Stimulated activated naive CD8-positive, alpha-beta T cell treated with anti-CD3 and anti-CD28 coated beads, Interleukin-15, Interleukin-2, amounts not matched to agents 100 U/mL and 50 U/mL, for 24 hours (primary cell): ENCODE measurements around the gene TMOD1.
"Not testable (repeated sequence)": the region's sequence is repeated elsewhere in the genome, so short reads cannot be mapped to it uniquely, and the experiment has no call there.

ENCODE experiments used
- ATAC-seq: fragments of 150-1000 bp; cut with Tn5 transposase; one replicate; pipeline ENCODE4 v1.10.0; 2021
- DNase-seq: peaks from one replicate; pipeline ENCODE4 v3.0.0; 2021

The TMOD1 gene

DNA sequence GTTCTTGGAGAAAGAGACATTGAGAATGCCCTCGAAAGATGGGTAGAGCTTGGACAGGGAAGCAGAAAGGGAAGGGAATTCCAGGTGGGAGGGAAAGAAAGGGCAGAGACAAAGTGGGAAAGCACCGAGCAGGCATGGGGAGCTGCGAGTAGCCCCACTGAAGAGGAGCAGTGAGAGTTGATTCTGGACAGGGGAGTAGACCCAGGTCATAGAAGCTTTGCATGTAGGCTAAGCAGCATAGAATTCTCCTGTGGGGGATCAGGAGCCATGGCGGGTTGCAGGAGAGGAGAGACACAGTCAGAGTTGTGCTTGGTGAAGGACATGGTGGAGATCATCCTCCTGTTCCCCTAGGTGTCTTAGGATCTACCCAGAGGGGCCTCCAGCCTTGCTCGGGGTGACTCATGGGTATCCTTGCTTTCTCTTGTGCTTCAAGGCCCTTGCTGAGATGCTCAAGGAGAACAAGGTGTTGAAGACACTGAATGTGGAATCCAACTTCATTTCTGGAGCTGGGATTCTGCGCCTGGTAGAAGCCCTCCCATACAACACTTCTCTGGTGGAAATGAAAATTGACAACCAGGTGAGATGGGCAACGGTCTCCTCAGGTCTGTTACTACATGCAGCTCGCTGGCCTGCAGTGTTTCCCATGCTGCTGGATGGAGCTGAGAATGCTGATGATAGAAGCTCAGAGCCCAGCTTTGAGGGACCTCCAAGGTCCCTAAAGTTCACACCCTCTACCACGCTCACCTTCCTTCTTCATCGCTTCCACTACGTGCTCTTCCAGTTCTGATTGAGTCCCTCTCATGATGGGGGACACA lies 67.2 kb downstream of the TMOD1 start:
- no peak for DNase-seq

DNA sequence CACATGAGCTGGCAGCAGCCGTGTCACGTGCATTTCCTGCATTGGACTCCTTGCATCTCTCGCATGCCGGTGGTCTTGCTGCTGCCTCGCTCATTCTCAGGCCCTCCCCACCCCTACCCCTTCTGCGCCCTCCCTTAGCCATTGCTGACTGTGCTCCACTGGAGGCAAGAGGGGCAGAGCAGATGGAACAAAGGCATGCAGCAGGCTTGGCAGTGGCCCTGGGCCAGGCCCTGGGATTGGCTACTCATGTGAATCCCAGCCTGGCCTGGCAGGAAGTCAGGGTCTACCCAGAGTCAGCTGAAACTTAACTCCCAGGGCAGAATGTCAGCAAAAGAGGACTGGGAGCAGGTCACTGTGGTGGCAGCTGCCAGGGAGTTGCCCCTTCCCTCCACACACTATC lies 69.4 kb downstream of the TMOD1 start:
- DNase-seq (no peak), ATAC-seq (no peak)

More for the DNA sequence above, 67.2 kb downstream of the TMOD1 start:
- no peak for ATAC-seq

DNA sequence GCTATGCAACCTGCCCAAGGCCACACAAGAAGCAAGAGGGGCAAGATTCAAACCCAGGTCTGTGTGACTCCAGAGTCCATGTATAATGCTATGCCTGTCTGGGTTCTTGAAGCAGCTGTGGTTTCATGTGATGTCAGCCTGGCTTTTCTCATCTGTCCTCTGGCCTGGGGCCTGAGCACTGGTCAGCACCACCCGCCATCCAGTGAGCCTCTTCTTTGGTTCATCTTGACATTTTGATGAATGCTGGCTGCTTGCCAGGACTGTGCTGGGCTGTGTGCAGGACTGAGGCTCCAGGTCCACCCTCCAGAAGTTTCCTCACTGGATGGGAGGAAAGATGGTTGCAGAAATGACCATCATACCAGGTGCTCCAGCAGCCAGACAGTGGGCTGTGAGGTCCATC lies 70.2 kb downstream of the TMOD1 start:
- no peak for ATAC-seq
- DNase-seq = no peak

DNA sequence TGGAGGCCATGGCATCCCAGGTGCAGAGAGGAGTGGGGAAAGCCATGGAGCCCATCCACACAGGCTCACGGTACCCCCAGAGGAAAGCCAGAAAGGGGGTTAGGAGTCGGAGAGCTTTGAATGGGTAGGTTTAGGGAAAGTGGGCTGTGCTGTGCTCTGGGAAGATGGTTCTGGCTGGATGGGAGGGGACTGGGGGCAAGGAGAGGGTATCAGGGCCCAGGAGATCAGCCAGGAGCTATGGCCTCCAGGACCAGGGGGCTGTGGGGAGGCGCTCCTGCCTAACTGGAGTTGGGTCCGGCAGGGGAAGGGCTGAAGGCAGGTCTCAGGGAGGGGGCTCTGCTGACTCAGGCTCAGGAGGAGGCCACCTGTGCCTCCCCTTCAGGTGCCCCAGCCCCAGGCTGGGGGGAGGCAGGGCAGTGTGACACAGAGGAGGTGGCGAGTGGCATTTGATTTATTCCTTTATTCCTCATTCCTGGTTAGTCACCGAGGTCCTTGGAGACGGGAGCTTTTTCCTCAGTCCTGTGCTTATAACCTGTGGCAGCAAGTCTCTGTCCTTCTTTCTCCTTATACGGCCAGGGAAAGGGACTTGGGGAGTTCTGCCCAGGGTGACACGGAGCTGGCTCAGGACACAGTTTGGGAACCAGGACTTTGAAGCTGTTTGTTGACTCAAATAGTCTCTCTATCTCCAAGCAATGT lies 70.9 kb downstream of the TMOD1 start:
- no peak for DNase-seq
- no peak for ATAC-seq

DNA sequence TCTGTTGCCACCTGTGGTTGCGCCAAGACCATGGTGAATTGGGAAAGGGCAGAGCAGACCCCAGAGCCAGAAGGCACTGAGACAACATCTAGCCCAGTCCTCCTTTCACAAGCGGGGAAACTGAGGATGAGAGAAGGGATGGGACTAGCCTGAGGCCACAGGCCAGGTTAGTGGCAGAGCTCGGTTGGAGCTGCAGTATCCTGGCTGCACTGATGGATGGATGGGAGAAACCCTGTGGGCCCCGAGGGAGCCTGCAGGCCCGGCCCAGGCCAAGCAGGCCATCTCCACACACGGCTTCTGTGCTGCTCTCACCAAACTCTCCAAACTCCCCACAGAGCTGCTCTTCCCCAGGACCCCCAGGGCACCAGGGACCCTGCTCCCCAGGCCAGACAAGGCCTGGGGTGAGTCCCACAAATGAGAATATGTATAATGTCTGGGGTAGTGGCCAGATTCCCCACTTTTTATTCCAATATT lies 71.5 kb downstream of the TMOD1 start:
- ATAC-seq (no peak), DNase-seq (no peak)

DNA sequence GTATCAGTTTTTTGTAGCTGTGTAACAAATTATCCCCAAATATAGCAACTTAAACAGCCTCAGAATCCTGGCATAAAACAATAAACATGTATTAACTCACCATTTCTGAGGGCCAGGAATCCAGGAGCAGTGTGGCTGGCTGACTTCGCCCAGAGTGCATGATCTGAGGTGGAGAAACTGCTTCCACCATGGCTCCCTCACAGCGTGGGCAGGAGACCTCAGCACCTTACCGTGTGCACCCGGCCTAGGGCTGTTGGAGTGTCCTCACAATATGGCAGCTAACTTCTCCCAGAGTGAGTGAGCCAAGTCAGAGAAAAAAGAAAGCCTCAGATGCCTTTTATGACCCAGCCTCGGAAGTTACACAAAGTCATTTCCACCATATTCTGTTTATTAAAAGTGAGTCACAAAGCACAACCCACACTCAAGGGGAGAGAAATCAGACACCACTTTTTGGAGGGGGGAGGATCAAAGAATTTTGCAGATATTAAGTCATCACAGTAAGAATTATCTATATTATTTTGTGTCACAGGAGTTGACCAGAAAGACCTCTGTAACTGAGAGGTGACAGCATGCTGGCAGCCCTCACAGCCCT lies 72.1 kb downstream of the TMOD1 start:
- no peak for ATAC-seq
- DNase-seq = no peak

DNA sequence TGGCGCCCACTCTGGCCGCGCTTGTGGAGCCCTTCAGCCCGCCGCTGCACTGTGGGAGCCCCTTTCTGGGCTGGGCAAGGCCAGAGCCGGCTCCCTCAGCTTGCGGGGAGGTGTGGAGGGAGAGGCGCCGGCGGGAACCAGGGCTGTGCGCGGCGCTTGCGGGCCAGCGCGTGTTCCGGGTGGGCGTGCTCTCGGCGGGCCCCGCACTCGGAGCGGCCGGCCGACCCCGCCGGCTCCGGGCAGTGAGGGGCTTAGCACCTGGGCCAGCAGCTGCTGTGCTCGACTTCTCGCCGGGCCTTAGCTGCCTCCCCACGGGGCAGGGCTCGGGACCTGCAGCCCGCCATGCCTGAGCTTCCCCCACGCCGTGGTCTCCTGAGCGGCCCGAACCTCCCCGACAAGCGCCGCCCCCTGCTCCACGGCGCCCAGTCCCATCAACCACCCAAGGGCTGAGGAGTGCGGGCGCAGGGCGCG lies 72.7 kb downstream of the TMOD1 start:
- not testable (repeated sequence) for ATAC-seq, DNase-seq

DNA sequence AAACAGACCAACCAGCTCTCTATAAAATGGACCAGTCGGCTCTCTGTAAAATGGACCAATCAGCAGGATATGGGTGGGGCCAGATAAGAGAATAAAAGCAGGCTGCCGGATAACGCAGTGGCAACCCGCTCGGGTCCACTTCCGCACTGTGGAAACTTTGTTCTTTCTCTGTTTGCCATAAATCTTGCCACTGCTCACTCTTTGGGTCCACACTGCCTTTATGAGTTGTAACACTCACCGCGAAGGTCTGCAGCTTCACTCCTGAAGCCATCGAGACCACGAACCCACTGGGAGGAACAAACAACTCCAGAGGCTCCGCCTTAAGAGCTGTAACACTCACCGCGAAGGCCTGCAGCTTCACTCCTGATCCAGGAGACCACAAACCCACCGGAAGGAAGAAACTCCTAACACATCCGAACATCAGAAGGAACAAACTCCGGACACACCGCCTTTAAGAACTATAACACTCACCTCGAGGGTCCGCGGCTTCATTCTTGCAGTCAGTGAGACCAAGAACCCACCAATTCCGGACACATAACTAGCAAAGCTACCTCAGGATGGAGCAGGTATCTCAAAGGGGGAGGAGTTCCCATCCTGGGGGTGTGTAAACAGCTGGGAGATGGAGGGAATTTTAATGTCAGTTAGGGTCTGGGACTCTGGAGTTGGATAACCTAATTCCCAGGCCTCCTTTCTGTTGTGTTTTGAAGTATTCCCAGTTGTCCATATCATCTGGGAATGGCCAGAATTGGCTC lies 73.6 kb downstream of the TMOD1 start:
- ATAC-seq (peak; percentile 42), DNase-seq (peak; percentile 29)

DNA sequence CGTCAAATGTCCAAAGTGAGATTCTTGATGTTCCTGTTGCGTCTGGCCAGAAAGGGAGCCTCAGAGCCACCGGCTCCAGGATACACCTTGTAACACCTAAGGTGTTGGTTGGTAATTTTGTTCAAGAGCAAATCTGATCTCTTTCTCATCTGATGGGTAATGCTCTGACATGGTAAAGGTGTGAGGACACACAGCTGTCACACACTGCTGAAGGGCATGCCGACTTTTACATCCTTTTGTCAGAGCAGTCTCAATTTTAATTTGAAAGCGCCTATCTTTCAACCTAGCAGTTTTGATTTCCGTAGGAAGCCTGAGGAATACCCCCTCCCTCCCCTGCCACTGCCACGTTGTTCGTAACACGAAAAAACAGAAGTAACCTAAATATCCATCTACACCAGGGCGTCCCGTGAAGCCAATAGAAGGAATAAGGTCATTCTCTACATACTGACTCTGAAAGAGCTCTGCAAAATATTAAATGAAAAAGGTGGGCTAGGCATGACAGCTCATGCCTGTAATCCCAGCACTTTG lies 74.3 kb downstream of the TMOD1 start:
- DNase-seq (no peak), ATAC-seq (no peak)

DNA sequence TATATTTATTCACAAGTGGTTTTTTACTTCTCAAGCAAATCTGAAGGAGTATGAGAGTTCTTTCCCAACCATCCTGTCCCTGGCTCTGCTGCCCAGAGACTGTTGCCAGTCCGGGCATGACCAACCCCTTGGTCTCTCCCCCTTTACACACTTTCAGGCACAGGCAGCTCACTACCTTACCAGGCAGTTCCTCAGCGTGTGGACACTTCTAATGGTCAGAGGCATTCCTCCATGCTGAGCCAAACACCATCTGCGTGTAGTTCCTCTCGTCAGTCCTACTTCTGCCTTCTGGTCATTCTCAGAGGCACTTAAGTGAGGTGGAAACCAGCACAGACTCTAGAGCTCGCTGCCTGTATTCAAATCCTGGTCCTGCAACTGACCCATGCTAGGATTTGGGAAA lies 75.6 kb downstream of the TMOD1 start:
- DNase-seq (no peak), ATAC-seq (no peak)

DNA sequence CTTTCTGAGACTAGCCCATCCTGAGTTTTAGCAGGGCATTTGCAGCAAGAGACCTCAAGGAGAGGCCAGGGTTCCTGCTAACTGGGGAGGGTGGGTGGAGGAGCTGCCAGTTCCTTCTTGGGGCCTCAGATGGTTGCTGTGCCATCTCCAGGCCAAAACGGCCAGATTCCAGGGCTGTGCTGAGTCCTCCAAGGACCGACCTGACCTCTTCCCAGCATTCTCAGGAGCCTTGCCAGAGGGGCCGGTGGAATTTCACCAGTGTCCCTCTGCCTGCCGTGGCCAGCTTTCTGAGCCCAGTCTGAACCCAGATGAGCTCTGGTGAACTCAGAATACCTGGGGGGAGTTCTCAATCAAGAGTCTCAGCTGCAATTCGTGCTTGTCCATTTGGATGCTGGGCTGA lies 77.4 kb downstream of the TMOD1 start:
- ATAC-seq = no peak
- DNase-seq = no peak

DNA sequence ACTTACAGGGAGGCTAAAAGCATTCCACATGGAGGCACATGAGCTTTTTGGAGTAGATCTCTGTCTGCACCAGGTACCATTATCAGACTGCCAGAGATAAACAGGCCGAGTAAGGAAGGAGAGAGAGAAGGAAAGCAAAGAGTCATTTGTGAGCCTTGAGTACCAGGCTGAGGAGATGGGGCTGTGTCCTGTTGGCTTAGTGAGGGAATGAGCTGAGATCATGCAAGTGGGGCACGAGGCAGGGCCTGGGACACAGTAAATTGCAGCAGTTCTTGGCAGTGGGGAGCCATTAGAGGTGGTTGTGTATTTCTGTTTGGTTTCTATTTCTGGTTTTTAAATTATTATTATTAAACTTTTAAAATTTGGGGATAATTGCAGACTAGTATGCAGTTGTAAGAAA lies 78.4 kb downstream of the TMOD1 start:
- DNase-seq (no peak), ATAC-seq (no peak)

DNA sequence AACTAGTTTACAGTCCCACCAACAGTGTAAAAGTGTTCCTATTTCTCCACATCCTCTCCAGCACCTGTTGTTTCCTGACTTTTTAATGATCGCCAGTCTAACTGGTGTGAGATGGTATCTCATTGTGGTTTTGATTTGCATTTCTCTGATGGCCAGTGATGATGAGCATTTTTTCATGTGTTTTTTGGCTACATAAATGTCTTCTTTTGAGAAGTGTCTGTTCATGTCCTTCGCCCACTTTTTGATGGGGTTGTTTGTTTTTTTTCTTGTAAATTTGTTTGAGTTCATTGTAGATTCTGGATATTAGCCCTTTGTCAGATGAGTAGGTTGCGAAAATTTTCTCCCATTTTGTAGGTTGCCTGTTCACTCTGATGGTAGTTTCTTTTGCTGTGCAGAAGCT lies 80.1 kb downstream of the TMOD1 start:
- DNase-seq, ATAC-seq: not testable (repeated sequence)

DNA sequence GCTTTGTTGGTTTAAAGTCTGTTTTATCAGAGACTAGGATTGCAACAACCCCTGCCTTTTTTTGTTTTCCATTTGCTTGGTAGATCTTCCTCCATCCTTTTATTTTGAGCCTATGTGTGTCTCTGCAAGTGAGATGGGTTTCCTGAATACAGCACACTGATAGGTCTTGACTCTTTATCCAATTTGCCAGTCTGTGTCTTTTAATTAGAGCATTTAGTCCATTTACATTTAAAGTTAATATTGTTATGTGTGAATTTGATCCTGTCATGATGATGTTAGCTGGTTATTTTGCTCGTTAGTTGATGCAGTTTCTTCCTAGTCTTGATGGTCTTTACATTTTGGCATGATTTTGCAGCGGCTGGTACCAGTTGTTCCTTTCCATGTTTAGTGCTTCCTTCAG lies 83.3 kb downstream of the TMOD1 start:
- DNase-seq, ATAC-seq: not testable (repeated sequence)

DNA sequence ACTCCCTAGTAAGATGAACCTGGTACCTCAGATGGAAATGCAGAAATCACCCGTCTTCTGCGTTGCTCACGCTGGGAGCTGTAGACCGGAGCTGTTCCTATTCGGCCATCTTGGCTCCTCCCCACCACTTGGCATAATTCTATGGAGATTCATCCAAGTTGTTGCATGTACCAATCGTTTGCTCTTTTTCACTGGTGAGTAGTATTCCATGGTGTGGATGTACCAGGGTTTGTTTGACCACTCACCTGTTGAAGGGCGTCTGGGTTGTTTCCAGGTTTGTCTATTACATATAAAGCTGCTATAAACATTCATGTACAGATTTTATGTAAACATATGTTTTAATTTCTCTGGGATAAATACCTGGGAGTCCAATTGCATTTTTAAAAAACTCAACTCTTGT lies 85.4 kb downstream of the TMOD1 start:
- not testable (repeated sequence) for ATAC-seq, DNase-seq

DNA sequence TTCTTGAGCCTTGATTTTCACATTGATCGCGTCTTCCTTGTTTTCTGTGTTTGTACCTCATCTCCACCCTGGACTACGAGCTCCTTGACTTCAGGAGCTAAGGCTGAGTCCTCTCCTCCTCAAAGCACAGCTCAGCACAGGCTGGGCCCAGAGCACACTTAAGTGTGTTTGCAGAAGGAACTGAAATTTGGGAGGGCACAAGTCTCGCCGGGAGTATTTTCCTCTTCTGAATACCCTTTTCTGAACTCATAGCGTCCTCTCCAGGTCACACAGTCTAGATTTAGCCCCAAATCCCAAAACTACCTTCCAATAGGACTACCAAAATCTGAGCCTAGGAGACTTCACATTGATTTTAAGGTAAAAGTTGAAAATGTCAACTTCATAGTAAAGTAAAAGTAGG lies 90.1 kb downstream of the TMOD1 start:
- DNase-seq = no peak
- ATAC-seq = no peak

DNA sequence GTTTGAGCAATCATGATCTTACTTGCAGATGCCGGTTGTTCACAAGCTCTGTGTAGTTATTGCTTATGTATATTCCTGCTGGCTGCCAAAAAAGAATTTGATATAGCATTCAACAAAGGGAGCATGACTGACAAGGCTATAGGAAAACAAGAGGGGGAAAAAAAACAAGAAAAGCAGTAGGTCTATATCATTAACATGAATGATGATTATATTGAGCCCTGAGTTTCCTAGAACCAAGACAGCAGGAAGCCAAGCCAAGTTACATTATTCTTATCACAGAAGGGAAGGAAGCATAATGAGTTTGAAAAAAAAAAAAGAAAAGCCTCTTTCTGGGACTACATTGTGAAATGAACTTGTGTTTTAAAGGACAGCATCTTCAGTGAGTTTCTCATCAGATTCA lies 90.7 kb downstream of the TMOD1 start:
- no peak for ATAC-seq
- DNase-seq = no peak

DNA sequence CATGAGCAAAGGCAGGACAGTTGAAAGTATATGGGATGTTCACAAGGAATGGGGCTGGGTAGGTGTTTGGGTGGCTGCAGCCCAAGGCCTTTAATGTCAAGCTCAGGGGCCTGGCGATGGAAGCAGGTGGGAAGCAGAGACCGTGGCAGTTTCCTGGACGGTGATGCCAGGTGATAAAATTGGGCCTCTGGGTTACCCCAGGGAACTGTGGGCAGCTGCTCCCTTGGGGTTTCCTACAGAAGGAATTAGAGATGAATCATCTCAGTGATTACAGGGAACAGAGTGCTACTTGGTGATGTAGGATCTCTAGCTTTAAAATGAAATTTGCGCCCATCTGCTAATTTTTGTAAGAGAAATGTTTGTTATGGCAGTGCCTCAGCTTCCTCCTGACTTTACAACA lies 92.5 kb downstream of the TMOD1 start:
- ATAC-seq (no peak), DNase-seq (no peak)

DNA sequence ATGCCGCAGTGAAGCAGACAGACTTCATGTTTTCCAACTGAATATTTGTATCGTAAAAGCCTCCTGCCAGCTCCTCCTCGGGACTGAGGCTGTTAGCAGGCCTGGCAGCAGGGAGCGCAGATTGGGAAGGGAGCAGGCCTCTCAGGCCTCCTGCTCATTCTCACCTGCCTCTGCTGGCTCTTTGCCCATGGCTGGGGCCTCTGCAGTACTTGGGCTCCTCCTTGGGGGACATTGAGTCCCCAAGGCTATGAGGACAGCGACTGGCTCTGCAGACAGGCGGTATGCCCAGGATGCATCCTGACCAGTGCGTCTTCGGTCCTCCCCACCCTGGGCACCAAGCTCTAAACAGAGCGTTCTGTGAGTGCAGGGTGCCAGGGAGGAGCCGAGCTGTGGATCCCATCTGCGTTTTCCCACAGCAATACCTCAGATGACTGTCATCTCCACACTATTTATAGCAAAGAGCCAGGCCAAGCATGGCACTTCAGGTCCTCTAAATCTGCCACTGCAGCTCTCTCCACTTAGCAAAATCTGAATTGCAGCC lies 93.0 kb downstream of the TMOD1 start:
- DNase-seq = no peak

DNA sequence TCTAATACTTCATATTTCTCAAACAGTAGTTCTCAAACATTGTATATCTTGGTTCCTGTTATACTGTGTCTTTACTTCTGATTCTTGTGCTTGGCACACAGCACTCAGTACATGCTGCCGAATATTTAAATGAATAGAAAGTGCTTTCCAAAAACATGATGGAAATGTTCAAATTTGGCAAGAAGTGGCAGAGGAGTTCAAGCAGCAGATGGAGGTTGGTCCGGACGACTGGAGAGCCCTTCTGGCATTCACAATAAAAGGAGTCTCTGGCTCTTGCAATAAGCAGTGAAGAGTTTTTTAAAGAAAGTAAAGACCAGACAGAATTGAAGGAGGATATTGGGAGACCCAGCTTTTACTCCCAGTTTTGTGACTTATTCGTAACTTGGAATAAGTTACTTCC lies 95.4 kb downstream of the TMOD1 start:
- DNase-seq (no peak), ATAC-seq (no peak)

More for the DNA sequence above, 93.0 kb downstream of the TMOD1 start:
- no peak for ATAC-seq

DNA sequence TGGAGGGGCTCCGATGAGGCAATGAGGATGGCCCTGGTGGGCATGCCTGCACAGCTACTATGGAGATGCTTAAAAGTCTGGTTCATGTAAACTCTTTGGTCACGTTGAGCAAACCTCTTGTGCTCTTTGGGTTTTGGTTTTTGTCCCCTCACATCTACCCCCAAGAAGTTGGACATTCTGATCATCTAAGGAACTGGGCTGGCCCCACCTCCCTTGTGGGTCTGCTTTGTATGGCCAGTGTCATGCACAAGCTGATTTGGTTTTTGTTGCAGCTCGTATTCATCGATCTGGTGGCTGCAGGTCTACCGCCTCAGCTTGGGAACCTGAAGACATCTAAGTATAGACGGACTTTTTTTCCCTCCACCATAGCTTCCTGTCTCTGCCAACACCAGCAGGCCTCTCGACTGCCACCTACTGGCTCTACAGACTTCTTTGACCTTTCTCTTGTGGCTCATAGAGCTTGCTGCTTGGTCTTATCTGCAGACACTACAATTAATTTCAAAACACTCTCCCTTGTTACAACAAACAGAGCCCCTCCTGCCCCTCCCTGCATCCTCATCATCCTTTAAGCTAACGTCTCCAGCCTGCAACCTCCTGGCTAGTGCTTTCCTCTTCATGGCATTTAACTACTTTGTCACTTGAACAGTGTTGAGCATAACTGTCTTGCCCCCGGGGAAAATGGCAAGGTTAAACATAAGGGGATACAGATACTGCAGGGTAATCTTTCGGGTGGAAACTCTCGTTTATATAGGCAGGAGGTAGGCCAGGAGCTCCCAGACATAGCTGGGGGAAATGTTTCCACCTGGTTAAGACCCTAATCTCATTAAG lies 97.2 kb downstream of the TMOD1 start:
- DNase-seq (peak; percentile 74), ATAC-seq (peak; percentile 79)
